Measurements from ENCODE around the gene TFDP2. TPM values are rescaled to one million over a fixed set of nuclear protein-coding genes. Genes with fewer than 3 reads are reported as not detected.

Gene TFDP2
- total and polyA plus RNA-seq, 2 experiments from 2014 or later = 150 to 410 TPM

DNA sequence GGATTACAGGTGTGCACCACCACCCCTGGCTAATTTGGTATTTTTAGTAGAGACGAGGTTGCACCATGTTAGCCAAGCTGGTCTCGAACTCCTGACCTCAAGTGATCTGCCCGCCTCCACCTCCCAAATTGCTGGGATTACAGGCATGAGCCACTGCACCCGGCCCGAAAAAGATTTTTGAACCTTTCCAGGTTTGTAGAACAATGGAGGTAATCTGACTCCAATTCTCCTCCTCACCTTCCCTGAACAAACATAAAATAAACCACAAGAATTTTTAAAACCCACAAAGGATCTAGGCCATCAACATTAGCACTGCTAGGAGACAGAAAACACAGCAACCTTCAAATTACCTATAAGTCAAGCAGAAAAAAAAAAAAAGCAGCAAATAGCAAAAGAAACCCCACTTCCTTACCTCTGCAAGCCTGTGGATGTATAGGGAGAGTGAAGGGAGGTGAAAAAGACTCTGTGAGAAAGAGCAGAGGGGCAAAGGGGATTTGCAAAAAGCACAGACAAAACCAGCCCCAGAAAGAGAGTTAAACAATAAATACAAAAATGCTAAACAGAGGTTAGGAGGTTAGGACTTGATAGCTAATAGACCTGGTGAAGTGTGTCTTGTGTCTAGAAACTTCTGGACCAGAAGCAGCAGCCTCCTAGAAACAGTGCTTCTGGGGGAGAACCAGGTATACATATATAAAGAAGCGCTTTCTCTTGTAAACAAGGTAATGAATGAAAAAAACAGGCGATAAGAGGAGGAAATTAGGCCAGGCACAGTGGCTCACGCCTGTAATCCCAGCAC is 32.1 kb downstream of the TFDP2 start:
- Mint-ChIP-seq H3K4me1 (peaks cover 6% of the 10 kb centered on the region), H3K4me3 (no peak overlapping the region), H3K27ac (peak overlapping the region; percentile 10), H3K27me3 (ENCODE audit: insufficient read depth, low read depth, poor library complexity) (no peaks in the 10 kb centered on the region), H3K36me3 (ENCODE audit: low read depth) (no peaks in the 10 kb centered on the region), H3K9me3 (no peaks in the 10 kb centered on the region)
- H3K27me3 ChIP-seq (ENCODE audit: insufficient read depth) = no peaks in the 10 kb centered on the region
- H3K4me1 ChIP-seq (ENCODE audit: insufficient read depth) = peaks cover 8% of the 10 kb centered on the region; the same call in 1 of the 2 replicates
- no peaks in the 10 kb centered on the region for H3F3A ChIP-seq (replicated peaks; ENCODE audit: low read depth)
- no peak overlapping the region; the same call in 1 of the 2 replicates for H3K4me2 ChIP-seq
- peak overlapping the region; percentile 43 for H3K27ac ChIP-seq (ENCODE audit: low read depth)
- 0 out of 2 replicates have a peak, but pooled peaks cover 3% of the 10 kb centered on the region for H3K79me2 ChIP-seq (replicated peaks; ENCODE audit: insufficient read depth)
- ATAC-seq (no peak; the same call in 2 of the 3 replicates), DNase-seq (ENCODE audit: low spot score) (no peak)
- no peaks in the 10 kb centered on the region for H3K9me2 ChIP-seq (ENCODE audit: insufficient read depth)
- TF ChIP-seq, protein P1, sequence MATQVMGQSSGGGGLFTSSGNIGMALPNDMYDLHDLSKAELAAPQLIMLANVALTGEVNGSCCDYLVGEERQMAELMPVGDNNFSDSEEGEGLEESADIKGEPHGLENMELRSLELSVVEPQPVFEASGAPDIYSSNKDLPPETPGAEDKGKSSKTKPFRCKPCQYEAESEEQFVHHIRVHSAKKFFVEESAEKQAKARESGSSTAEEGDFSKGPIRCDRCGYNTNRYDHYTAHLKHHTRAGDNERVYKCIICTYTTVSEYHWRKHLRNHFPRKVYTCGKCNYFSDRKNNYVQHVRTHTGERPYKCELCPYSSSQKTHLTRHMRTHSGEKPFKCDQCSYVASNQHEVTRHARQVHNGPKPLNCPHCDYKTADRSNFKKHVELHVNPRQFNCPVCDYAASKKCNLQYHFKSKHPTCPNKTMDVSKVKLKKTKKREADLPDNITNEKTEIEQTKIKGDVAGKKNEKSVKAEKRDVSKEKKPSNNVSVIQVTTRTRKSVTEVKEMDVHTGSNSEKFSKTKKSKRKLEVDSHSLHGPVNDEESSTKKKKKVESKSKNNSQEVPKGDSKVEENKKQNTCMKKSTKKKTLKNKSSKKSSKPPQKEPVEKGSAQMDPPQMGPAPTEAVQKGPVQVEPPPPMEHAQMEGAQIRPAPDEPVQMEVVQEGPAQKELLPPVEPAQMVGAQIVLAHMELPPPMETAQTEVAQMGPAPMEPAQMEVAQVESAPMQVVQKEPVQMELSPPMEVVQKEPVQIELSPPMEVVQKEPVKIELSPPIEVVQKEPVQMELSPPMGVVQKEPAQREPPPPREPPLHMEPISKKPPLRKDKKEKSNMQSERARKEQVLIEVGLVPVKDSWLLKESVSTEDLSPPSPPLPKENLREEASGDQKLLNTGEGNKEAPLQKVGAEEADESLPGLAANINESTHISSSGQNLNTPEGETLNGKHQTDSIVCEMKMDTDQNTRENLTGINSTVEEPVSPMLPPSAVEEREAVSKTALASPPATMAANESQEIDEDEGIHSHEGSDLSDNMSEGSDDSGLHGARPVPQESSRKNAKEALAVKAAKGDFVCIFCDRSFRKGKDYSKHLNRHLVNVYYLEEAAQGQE (IDR thresholded peaks at IDR 0.05; ENCODE audit: unreplicated experiment) = no peak
- no peak for TF ChIP-seq POLR2AphosphoS5 (IDR thresholded peaks at IDR 0.05; ENCODE audit: low read depth)
- TF ChIP-seq ZNF331 (CRISPR knock-in tag; IDR thresholded peaks at IDR 0.05; ENCODE audit: low read depth) = no peak
- no peaks in the 10 kb centered on the region for H3K36me3 ChIP-seq (ENCODE audit: insufficient read depth)
- H3K4me3 ChIP-seq = no peak overlapping the region
- no peaks in the 10 kb centered on the region for H4K20me1 ChIP-seq (replicated peaks; ENCODE audit: insufficient read depth)
- H2AFZ ChIP-seq = no peak overlapping the region

DNA sequence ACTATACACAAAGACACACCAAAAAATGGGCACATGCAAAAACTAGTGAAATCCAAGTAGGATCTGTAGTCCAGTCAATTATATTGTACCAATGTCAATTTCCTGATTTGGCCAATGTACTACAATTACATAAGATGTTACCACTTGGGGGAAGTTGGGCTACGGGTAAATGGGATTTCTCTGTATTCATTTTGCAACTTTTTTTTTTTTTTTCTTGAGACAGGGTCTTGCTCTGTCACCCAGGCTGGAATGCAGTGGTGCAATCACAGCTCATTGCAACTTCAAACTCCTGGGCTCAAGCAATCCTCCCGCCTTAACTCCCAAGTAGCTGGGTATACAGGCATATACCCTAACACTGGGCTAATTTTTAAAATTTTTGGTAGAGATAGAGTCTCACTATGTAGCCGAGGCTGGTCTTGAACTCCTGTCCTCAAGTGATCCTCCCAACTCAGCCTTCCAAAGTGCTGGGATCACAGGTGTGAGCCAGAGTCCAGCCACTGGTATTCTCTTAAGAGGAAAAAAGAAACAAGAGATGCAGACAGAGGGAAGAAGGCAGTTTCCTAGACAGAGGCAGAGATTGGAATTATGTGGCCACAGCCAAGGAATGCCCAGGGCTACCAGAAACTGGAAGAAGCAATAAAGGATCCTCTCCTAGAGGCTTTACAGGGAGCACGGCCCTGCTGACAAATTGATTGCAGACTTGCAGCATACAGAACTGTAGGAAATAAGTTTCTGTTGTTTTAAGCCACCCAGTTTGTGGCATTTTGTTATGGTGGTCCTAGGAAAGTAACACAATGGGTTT is 33.3 kb downstream of the TFDP2 start:
- H3K79me2 ChIP-seq (replicated peaks; ENCODE audit: insufficient read depth) = 0 out of 2 replicates have a peak, but pooled peaks cover 3% of the 10 kb centered on the region
- no peaks in the 10 kb centered on the region for H3K27me3 ChIP-seq (ENCODE audit: insufficient read depth)
- no peaks in the 10 kb centered on the region for H3K9me2 ChIP-seq (ENCODE audit: insufficient read depth)
- H3K27ac ChIP-seq (ENCODE audit: low read depth) = no peak overlapping the region
- H3K27me3 Mint-ChIP-seq (ENCODE audit: insufficient read depth, low read depth, poor library complexity) = no peaks in the 10 kb centered on the region
- ATAC-seq (no peak), DNase-seq (ENCODE audit: low spot score) (no peak)
- H3F3A ChIP-seq (replicated peaks; ENCODE audit: low read depth) = no peaks in the 10 kb centered on the region
- no peak overlapping the region for H3K27ac Mint-ChIP-seq
- no peaks in the 10 kb centered on the region for H3K9me3 Mint-ChIP-seq
- no peak overlapping the region for H2AFZ ChIP-seq
- H3K4me3 Mint-ChIP-seq = no peak overlapping the region
- H3K4me3 ChIP-seq = no peak overlapping the region
- H3K36me3 Mint-ChIP-seq (ENCODE audit: low read depth) = no peaks in the 10 kb centered on the region; the same call in 2 of the 3 replicates
- H4K20me1 ChIP-seq (replicated peaks; ENCODE audit: insufficient read depth) = no peaks in the 10 kb centered on the region
- H3K4me2 ChIP-seq = no peak overlapping the region
- H3K36me3 ChIP-seq (ENCODE audit: insufficient read depth) = no peaks in the 10 kb centered on the region
- peaks cover 8% of the 10 kb centered on the region; the same call in 1 of the 2 replicates for H3K4me1 ChIP-seq (ENCODE audit: insufficient read depth)
- H3K4me1 Mint-ChIP-seq = peaks cover 6% of the 10 kb centered on the region
- TF ChIP-seq STAT1 (IDR thresholded peaks at IDR 0.05; ENCODE audit: unreplicated experiment) (no peak), ZNF114 (CRISPR knock-in tag; IDR thresholded peaks at IDR 0.05) (no peak), CREB1 (CRISPR knock-in tag; IDR thresholded peaks at IDR 0.05; ENCODE audit: low read depth) (no peak)
- TF ChIP-seq, protein P2, sequence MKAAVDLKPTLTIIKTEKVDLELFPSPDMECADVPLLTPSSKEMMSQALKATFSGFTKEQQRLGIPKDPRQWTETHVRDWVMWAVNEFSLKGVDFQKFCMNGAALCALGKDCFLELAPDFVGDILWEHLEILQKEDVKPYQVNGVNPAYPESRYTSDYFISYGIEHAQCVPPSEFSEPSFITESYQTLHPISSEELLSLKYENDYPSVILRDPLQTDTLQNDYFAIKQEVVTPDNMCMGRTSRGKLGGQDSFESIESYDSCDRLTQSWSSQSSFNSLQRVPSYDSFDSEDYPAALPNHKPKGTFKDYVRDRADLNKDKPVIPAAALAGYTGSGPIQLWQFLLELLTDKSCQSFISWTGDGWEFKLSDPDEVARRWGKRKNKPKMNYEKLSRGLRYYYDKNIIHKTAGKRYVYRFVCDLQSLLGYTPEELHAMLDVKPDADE (IDR thresholded peaks at IDR 0.05) = no peak

Measured in GM23338 (cell line).